Astrocyte of the cerebellum (primary cell): Measurements from ENCODE around the gene DZIP3.

Experiments
- DNase-seq: peaks from one replicate; pipeline ENCODE4 v3.0.0-alpha.2; 2011; ENCODE audit warnings: low read depth
- H3K4me3 ChIP-seq: 2 replicates; pipeline ENCODE4 v1.5.1; 2011; ENCODE audit warnings: mild to moderate bottlenecking, low read depth, low read length, moderate library complexity
- CTCF ChIP-seq: IDR thresholded peaks from 2 replicates; pipeline ENCODE4 v1.5.1; 2012; ENCODE audit warnings: low read length, low read depth, moderate library complexity, mild to moderate bottlenecking; ENCODE audit errors: missing control alignments
- in situ Hi-C: cut with HindIII; loops from 2 replicates; pipeline ENCODE4 v1.10.0; 2017; ENCODE audit warnings: low sequenced_read_pairs

DZIP3 gene

DNA sequence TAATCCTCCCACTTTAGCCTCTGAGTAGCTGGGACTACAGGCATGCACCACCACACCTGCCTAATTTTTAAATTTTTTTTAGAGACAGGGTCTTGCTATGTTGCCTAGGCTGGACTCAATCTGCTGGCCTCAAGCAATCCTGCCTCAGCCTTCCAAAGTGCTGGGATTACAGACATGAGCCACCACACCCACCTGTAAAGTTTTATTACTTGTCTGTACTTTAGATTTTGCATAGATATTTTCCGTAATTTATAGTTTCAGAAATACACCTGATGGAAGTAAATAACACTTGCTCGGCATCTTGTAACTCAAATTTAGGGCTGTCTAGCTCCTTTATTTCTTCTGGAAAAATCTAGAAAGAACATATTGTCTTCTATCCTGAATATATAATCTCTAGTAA, 5.8 kb downstream of the DZIP3 start:
- no peak overlapping the region for H3K4me3 ChIP-seq
- DNase-seq = no peak
- no peak for TF ChIP-seq CTCF
- in situ Hi-C loops = no loop called here

DNA sequence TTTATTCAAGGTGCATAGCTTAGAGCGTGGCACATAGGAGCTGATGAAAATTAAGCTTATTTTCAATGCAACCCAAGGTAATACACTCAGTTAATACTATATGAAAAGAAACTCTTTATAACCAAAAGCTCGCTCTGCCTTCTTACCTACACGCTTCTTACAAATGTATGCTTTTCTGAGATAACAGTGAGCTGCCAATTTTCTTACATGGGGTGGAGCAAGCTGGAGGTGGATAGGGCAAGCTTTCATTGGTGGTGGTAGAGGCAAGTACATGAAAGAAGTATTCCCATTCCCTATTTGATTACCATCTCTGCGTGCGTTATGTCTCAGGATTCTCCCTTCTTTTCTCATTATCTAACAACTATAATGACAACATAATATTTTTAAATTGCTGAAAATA, 8.9 kb downstream of the DZIP3 start:
- TF ChIP-seq CTCF = no peak
- in situ Hi-C loops = no loop called here

DNA sequence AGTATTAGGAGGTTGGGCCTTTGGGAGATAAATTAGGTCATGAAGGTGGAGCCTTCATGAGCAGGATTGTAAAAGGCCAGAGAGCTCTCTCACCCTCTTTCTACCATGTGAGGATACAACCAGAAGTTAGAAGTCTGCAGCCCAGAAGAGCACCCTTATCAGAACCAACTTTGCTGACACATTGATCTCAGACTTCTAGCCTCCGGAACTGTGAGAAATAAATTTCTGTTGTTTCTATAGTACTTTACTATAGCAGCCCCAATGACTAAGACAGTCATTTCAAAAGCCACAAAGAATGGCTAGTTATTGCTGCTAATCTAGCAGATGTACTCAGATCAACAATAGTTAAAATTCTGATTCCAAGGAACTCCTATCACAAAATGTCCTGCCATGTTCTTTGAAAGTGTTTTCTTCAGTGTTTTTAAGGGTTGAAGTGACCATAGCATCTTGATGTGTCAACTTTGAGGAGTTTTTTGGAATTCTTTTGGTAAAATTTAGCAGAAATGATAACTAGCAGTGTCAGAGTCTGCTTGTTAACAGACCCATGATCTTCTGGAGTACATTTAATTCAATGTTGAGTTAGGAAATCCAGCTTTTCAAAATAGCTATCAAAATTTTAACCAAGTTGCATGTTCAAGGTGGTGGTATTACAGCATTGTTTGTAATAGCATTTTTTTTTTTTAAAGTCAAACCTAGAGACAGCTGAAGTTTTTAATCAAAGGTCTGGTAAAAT, 10.3 kb downstream of the DZIP3 start:
- TF ChIP-seq CTCF = no peak
- H3K4me3 ChIP-seq = no peak overlapping the region
- no peak for DNase-seq
- in situ Hi-C loops = no loop called here

More for the DNA sequence above, 8.9 kb downstream of the DZIP3 start:
- DNase-seq = no peak
- H3K4me3 ChIP-seq = no peak overlapping the region

GRCh38 chr3:108602249-108602934, 12.9 kb downstream of the DZIP3 start:
- no peak overlapping the region for H3K4me3 ChIP-seq
- TF ChIP-seq CTCF = no peak
- in situ Hi-C loops = no loop called here
- no peak for DNase-seq

DNA sequence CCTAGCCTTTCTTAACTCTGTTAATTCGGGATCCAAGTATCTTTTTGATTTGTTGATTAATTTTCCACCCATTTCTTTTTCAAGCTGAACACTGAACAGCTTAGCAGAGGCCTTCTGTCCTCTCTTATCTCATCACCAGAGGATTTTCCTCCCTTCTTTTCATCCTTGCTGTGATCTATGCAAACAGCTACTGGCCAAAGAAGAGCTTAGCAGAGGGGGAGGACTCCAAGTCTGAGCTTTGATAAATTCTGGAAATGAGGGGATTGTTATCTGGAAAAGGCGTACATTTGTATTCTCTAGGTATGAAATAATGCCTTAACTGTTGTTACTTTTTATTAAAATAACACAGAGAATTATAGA, 13.4 kb downstream of the DZIP3 start:
- TF ChIP-seq CTCF = no peak
- H3K4me3 ChIP-seq = no peak overlapping the region
- DNase-seq = no peak
- in situ Hi-C loops = no loop called here

GRCh38 chr3:108603691-108604090, 14.2 kb downstream of the DZIP3 start:
- no peak for TF ChIP-seq CTCF
- DNase-seq = no peak
- in situ Hi-C loops = no loop called here
- no peak overlapping the region for H3K4me3 ChIP-seq
